Cardiac muscle cell (in vitro differentiated cells and primary cell): ENCODE data around the gene AHRR. TPM values are rescaled to one million over a fixed set of nuclear protein-coding genes. Genes with fewer than 3 reads are reported as not detected.

Experiments
- DNase-seq, 2 donors: peaks; one replicate each; pipeline versions ENCODE4 v3.0.0 to v3.0.0-alpha.2; 2010 to 2017; ENCODE audit warnings: low read depth in 1 of 2, low spot score in 1 of 2
- H3K27ac ChIP-seq: fragments of 200-600 bp; sonication (generic); 2 replicates; pipeline ENCODE4 v1.5.1; 2016
- H3K27me3 ChIP-seq: fragments of 200-600 bp; sonication (generic); 2 replicates; pipeline ENCODE4 v1.6.0; 2016; ENCODE audit warnings: control low read depth
- H3K36me3 ChIP-seq: fragments of 200-600 bp; sonication (generic); 2 replicates; pipeline ENCODE4 v1.5.1; 2016; ENCODE audit warnings: control low read depth
- H3K4me1 ChIP-seq: fragments of 200-600 bp; sonication (generic); 2 replicates; pipeline ENCODE4 v1.8.1; 2017; ENCODE audit warnings: low read depth, mild to moderate bottlenecking, mixed run types
- H3K4me3 ChIP-seq: fragments of 200-600 bp; sonication (generic); 2 replicates; pipeline ENCODE4 v1.5.1; 2016; ENCODE audit warnings: mild to moderate bottlenecking
- H3K9me3 ChIP-seq: fragments of 200-600 bp; sonication (generic); 2 replicates; pipeline ENCODE4 v1.5.1; 2017; ENCODE audit warnings: low read depth, mild to moderate bottlenecking, control low read depth
- polyA plus RNA-seq: library from polyadenylated mRNA; unstranded; fragments of >200 nt; fragmentation: Nextera tagmentation; extraction: Ambion mirVana; gene quantifications from 2 replicates; pipeline ENCODE4 v1.2.1, GENCODE V29; 2016
- total RNA-seq: library from RNA; depleted of rRNA; stranded (reverse); fragments of >200 nt; gene quantifications from 2 replicates; pipeline ENCODE4 v1.2.3, GENCODE V29; 2016
- TF ChIP-seq, protein P1 (sequence below): IDR thresholded peaks from 2 replicates; pipeline ENCODE4 v1.5.1; 2012; ENCODE audit warnings: low read depth, mild to moderate bottlenecking, low read length

The AHRR gene
- total and polyA plus RNA-seq, 2 experiments from 2014 or later = 0.99 to 1.4 TPM

DNA sequence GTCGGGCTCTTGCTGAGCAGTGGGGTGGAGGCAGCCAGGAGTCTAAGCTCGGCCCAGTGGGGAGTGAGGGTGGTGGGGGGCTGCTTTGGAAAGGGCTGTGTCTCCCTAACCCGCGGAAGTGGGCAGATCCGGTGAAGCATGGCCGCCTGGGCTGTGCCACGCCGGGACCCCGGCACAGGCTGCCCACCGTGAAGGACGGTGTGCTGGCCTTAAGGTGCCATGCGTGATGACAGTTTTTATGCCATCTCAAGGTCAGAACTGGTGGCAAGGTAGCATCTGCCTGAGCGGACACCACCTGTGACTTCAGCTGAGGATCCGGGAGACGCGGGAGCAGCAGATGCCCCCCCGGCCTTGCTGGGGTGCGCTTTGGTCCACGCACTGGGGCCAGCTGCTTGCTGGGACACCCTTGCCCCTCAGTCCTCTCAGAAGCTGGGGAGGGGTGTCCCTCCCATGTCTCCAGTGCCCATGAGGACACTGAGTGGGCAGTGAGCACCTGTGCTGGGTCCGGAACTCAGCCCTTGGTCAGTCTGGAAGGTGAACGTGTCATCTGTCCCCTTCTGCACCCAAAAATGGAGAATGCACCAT, 53.9 kb downstream of the AHRR start:
- no peak overlapping the region for H3K27ac ChIP-seq
- DNase-seq = no peak
- no peak overlapping the region for H3K4me3 ChIP-seq
- no peaks in the 10 kb centered on the region for H3K9me3 ChIP-seq
- no peaks in the 10 kb centered on the region for H3K4me1 ChIP-seq
- H3K36me3 ChIP-seq = no peaks in the 10 kb centered on the region
- TF ChIP-seq, protein P1, sequence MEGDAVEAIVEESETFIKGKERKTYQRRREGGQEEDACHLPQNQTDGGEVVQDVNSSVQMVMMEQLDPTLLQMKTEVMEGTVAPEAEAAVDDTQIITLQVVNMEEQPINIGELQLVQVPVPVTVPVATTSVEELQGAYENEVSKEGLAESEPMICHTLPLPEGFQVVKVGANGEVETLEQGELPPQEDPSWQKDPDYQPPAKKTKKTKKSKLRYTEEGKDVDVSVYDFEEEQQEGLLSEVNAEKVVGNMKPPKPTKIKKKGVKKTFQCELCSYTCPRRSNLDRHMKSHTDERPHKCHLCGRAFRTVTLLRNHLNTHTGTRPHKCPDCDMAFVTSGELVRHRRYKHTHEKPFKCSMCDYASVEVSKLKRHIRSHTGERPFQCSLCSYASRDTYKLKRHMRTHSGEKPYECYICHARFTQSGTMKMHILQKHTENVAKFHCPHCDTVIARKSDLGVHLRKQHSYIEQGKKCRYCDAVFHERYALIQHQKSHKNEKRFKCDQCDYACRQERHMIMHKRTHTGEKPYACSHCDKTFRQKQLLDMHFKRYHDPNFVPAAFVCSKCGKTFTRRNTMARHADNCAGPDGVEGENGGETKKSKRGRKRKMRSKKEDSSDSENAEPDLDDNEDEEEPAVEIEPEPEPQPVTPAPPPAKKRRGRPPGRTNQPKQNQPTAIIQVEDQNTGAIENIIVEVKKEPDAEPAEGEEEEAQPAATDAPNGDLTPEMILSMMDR = no peak
- H3K27me3 ChIP-seq = peaks cover 20% of the 10 kb centered on the region

DNA sequence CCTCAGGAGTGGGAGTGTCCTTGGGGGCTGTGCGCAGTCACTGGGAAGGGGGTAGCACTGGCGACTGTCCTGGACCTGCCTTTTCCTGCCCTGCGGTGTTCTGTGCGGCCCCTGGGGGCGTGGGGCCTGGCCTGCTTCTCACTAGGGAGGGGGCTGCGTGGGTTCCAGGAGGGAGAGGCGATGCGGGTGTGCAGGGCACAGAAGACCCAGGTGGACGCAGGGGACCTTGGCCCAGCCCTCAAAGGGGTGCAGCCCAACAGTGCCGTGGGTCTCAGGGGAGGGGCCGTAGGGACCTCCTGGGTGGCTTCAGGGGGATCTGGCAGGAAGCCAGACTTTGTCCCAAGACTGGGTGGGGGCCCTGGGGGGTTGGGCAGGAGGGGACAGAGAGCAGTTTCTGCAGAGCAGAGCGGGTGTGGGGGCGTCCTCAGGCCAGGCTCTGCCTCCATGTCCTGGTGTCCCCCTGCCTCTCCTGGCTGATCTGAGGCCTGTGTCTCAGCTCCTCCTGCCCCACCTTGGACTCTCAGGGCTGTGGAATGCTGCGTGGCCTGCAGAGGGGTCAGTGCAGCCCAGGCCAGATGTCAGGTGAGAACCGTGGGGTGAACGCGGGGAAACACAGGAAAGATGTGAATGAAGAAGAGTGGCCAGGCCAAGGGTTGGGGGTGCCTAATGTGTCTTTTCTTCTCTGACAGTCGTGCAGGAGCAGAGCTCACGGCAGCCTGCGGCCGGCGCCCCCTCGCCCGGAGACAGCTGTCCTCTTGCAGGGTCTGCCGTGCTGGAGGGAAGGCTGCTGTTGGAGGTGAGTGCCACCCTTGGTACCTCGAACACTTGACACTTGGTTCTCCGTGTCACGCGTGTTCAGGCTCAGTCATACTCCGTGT, 54.6 kb downstream of the AHRR start:
- TF ChIP-seq, protein P1 = no peak
- Histone ChIP-seq H3K27me3 (peaks cover 20% of the 10 kb centered on the region), H3K4me3 (no peak overlapping the region), H3K9me3 (no peaks in the 10 kb centered on the region), H3K36me3 (no peaks in the 10 kb centered on the region), H3K4me1 (no peaks in the 10 kb centered on the region), H3K27ac (no peak overlapping the region)
- no peak for DNase-seq

DNA sequence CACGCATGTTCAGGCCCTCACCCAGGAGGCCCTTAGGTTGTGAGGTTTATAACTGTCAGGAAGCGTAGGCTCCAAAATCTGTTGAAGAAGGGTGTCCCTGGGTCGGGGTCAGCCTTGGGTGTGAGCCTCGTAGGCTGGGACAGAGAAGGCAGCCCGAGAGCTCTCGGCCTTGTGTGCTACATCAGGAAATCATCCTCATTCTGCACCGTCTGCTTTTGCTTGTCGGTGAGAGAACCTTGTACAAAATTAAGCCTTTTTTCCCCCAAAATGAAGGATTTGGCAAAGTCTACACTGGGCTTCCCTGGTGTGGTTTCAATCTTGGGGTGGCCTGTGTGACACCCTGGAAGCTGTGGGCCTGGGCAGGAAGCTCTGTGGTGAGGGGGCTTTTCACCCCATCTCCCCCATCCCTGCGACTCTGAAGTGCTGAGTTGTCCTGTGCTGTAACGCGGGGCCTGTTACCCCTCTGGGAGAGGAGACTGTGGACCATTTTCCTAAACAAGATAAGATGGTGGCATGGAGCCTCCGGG, 55.3 kb downstream of the AHRR start:
- Histone ChIP-seq H3K27ac (no peak overlapping the region), H3K9me3 (no peaks in the 10 kb centered on the region), H3K27me3 (peaks cover 20% of the 10 kb centered on the region), H3K36me3 (no peaks in the 10 kb centered on the region), H3K4me1 (no peaks in the 10 kb centered on the region), H3K4me3 (no peak overlapping the region)
- TF ChIP-seq, protein P1 = no peak
- no peak for DNase-seq

DNA sequence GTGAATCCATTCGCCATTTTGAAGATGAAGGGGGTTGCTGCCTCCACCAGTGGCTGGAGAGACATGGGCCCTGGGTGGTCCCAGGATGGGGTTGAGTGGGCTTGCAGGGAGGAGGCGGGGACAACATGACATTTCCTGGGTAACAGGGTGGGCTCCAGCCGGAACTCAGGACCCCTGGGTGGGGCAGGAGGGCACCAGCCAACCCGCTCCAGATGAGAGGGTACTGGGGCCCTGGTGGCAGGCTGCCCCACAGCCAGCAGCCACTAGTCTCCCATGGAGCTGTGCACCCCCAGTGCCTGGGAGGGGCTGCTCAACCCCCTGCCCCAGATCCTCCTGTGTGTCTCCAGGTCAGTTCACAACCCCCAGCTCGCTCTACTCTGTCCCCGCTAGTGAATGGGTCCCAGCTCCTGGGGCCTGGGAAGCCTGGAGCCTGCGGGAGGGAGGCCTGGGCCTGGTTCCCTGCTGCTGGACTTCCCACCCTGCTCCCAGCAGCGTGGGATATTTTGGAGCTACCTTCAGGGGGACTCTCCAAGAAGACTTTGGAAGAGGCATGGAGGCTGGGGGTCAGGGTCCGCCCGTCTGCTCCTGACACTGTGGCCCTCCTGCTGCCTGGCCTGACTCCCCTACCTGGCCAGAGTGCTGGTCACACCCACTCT, 55.9 kb downstream of the AHRR start:
- no peak overlapping the region for H3K27ac ChIP-seq
- no peaks in the 10 kb centered on the region for H3K36me3 ChIP-seq
- DNase-seq = no peak
- TF ChIP-seq, protein P1 = no peak
- no peaks in the 10 kb centered on the region for H3K9me3 ChIP-seq
- peaks cover 20% of the 10 kb centered on the region for H3K27me3 ChIP-seq
- no peaks in the 10 kb centered on the region for H3K4me1 ChIP-seq
- no peak overlapping the region for H3K4me3 ChIP-seq

DNA sequence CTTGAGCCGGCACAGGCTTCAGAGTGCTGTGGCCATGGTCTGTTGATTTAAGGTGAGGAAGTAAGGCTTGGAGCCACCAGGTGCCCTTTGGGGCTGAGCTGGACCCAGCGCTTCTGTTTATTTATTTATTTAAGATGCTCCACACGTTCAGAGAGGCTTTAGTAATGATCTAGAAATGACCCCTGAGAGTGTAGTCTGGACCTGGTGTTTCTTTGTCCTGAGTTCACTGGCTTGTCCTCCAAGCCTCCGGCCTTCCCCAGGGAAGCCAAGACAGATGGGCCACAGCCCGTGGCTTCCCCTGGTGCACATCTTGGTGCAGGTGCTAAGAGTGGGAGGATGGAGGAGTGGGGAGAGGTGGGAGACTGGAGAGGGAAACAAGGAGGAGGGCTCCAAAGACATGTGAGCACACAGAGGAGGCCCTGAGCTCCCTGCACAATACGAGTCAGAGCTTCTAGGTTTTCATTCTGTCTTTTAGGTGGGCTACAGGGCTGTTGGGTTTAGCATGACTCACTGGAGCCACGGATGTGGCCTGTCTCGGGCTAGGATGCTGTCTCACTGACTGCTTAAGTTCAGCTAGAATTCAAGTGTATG, 56.9 kb downstream of the AHRR start:
- peaks cover 17% of the 10 kb centered on the region for H3K27me3 ChIP-seq
- no peak overlapping the region for H3K27ac ChIP-seq
- TF ChIP-seq, protein P1 = no peak
- H3K9me3 ChIP-seq = no peaks in the 10 kb centered on the region
- no peaks in the 10 kb centered on the region for H3K36me3 ChIP-seq
- DNase-seq = no peak
- H3K4me1 ChIP-seq = no peaks in the 10 kb centered on the region
- no peak overlapping the region for H3K4me3 ChIP-seq
